ENCODE data around the gene PAX1. TPM values are rescaled to one million over a fixed set of nuclear protein-coding genes. Genes with fewer than 3 reads are reported as not detected.

Gene PAX1
- total and polyA plus RNA-seq, 4 donors = not detected

DNA sequence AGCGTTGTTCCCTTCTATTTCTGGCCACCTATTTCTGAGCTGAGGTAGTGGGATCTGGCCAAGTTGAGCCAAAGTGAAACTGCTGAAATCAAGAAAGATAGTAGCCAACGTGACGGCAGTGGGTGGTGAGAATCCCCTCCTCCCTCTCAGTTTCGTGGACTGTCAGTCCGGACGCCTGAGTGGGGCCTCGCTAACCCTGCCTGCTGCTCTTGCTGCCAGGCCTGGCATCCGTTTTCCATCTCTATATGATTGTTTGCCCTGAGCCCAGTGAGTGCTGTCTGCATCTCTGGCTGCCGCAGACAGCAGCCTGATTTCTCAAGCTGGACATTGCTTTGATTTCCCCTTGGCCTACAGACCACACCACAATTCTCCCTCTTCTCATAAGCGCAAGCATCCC, 23.5 kb upstream of the PAX1 start:
- H3K4me3 ChIP-seq (ENCODE audit: low read depth in 1 of 3, low read length in 3 of 3) = no peak overlapping the region
- no peaks in the 10 kb centered on the region for H3K4me1 ChIP-seq (ENCODE audit: control insufficient read depth in 4 of 4, insufficient read depth in 4 of 4, low read length in 3 of 4)
- 73% methylated on average over 10 of the region's 10 CpGs for WGBS
- H3K9me3 ChIP-seq (ENCODE audit: control insufficient read depth in 4 of 4, low read length in 3 of 4) = no peaks in the 10 kb centered on the region
- no peak overlapping the region for H3K27ac ChIP-seq (ENCODE audit: low read depth in 1 of 2, low read length in 2 of 2)
- no peaks in the 10 kb centered on the region for H3K36me3 ChIP-seq (ENCODE audit: control insufficient read depth in 4 of 4, insufficient read depth in 3 of 4, low read depth in 1 of 4, low read length in 3 of 4)
- no peak overlapping the region for H3K9ac ChIP-seq (ENCODE audit: low read depth in 1 of 2, low read length in 2 of 2)
- no peak for DNase-seq (ENCODE audit: low spot score)
- TF ChIP-seq HNF4G (IDR thresholded peaks at IDR 0.05) (no peak), NR2F2 (IDR thresholded peaks at IDR 0.05) (no peak), FOXA1 (IDR thresholded peaks at IDR 0.05) (no peak), GABPA (IDR thresholded peaks at IDR 0.05 in 1 of 2, conservative IDR thresholded peaks at IDR 0.05 in 1 of 2) (no peak), RAD21 (IDR thresholded peaks at IDR 0.05) (no peak), YY1 (IDR thresholded peaks at IDR 0.05) (no peak), EGR1 (IDR thresholded peaks at IDR 0.05; ENCODE audit: low read depth in 2 of 2) (no peak), FOXA2 (IDR thresholded peaks at IDR 0.05) (no peak), SP1 (IDR thresholded peaks at IDR 0.05) (no peak), TAF1 (conservative IDR thresholded peaks at IDR 0.05) (no peak), RXRA (IDR thresholded peaks at IDR 0.05) (no peak), JUND (IDR thresholded peaks at IDR 0.05) (no peak), HNF4A (conservative IDR thresholded peaks at IDR 0.05) (no peak)
- TF ChIP-seq, protein P1, sequence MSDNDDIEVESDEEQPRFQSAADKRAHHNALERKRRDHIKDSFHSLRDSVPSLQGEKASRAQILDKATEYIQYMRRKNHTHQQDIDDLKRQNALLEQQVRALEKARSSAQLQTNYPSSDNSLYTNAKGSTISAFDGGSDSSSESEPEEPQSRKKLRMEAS (IDR thresholded peaks at IDR 0.05) = no peak
- TF ChIP-seq, protein P2, sequence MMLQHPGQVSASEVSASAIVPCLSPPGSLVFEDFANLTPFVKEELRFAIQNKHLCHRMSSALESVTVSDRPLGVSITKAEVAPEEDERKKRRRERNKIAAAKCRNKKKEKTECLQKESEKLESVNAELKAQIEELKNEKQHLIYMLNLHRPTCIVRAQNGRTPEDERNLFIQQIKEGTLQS (IDR thresholded peaks at IDR 0.05) = no peak
- TF ChIP-seq, protein P3, sequence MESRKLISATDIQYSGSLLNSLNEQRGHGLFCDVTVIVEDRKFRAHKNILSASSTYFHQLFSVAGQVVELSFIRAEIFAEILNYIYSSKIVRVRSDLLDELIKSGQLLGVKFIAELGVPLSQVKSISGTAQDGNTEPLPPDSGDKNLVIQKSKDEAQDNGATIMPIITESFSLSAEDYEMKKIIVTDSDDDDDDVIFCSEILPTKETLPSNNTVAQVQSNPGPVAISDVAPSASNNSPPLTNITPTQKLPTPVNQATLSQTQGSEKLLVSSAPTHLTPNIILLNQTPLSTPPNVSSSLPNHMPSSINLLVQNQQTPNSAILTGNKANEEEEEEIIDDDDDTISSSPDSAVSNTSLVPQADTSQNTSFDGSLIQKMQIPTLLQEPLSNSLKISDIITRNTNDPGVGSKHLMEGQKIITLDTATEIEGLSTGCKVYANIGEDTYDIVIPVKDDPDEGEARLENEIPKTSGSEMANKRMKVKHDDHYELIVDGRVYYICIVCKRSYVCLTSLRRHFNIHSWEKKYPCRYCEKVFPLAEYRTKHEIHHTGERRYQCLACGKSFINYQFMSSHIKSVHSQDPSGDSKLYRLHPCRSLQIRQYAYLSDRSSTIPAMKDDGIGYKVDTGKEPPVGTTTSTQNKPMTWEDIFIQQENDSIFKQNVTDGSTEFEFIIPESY (IDR thresholded peaks at IDR 0.05) = no peak
- TF ChIP-seq, protein P4, sequence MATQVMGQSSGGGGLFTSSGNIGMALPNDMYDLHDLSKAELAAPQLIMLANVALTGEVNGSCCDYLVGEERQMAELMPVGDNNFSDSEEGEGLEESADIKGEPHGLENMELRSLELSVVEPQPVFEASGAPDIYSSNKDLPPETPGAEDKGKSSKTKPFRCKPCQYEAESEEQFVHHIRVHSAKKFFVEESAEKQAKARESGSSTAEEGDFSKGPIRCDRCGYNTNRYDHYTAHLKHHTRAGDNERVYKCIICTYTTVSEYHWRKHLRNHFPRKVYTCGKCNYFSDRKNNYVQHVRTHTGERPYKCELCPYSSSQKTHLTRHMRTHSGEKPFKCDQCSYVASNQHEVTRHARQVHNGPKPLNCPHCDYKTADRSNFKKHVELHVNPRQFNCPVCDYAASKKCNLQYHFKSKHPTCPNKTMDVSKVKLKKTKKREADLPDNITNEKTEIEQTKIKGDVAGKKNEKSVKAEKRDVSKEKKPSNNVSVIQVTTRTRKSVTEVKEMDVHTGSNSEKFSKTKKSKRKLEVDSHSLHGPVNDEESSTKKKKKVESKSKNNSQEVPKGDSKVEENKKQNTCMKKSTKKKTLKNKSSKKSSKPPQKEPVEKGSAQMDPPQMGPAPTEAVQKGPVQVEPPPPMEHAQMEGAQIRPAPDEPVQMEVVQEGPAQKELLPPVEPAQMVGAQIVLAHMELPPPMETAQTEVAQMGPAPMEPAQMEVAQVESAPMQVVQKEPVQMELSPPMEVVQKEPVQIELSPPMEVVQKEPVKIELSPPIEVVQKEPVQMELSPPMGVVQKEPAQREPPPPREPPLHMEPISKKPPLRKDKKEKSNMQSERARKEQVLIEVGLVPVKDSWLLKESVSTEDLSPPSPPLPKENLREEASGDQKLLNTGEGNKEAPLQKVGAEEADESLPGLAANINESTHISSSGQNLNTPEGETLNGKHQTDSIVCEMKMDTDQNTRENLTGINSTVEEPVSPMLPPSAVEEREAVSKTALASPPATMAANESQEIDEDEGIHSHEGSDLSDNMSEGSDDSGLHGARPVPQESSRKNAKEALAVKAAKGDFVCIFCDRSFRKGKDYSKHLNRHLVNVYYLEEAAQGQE (IDR thresholded peaks at IDR 0.05) = no peak
- peaks cover 0 to 2% (median 0%) of the 10 kb centered on the region in 4 donors for H3K27me3 ChIP-seq (ENCODE audit: control insufficient read depth in 4 of 4, insufficient read depth in 4 of 4, low read length in 3 of 4)

DNA sequence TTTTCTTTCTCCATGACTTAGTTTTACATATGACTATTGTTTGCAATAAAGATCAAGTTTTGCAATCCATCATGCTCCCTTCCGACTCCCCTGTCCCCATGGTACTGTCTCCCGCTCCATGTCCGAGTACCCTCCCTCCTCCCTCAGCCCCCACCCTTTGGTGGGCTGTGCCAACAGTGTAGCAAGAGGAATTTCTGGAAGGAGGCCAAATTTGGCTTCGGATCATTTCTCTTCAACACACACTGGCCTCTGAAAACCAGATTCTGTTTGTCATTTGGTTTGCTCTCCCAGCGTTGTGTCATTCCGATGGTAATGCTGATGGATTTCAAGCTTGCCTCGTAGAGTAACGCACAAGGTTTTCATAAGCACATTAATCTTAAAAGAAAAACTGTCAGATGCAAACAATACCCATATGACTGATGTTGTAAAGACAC, 22.9 kb upstream of the PAX1 start:
- 73% methylated on average over 8 of the region's 8 CpGs for WGBS
- Histone ChIP-seq H3K9ac (ENCODE audit: low read depth in 1 of 2, low read length in 2 of 2) (no peak overlapping the region), H3K36me3 (ENCODE audit: control insufficient read depth in 4 of 4, insufficient read depth in 3 of 4, low read depth in 1 of 4, low read length in 3 of 4) (no peaks in the 10 kb centered on the region), H3K4me1 (ENCODE audit: control insufficient read depth in 4 of 4, insufficient read depth in 4 of 4, low read length in 3 of 4) (no peaks in the 10 kb centered on the region), H3K9me3 (ENCODE audit: control insufficient read depth in 4 of 4, low read length in 3 of 4) (no peaks in the 10 kb centered on the region), H3K27ac (ENCODE audit: low read depth in 1 of 2, low read length in 2 of 2) (no peak overlapping the region), H3K27me3 (ENCODE audit: control insufficient read depth in 4 of 4, insufficient read depth in 4 of 4, low read length in 3 of 4) (peaks cover 0 to 2% (median 0%) of the 10 kb centered on the region in 4 donors), H3K4me3 (ENCODE audit: low read depth in 1 of 3, low read length in 3 of 3) (no peak overlapping the region)
- TF ChIP-seq EGR1 (IDR thresholded peaks at IDR 0.05; ENCODE audit: low read depth in 2 of 2) (no peak), RAD21 (IDR thresholded peaks at IDR 0.05) (no peak)
- no peak for DNase-seq (ENCODE audit: low spot score)

Data from liver (tissue), 9 donors.